Measurements from ENCODE around the gene ARHGDIB.

ARHGDIB gene

DNA sequence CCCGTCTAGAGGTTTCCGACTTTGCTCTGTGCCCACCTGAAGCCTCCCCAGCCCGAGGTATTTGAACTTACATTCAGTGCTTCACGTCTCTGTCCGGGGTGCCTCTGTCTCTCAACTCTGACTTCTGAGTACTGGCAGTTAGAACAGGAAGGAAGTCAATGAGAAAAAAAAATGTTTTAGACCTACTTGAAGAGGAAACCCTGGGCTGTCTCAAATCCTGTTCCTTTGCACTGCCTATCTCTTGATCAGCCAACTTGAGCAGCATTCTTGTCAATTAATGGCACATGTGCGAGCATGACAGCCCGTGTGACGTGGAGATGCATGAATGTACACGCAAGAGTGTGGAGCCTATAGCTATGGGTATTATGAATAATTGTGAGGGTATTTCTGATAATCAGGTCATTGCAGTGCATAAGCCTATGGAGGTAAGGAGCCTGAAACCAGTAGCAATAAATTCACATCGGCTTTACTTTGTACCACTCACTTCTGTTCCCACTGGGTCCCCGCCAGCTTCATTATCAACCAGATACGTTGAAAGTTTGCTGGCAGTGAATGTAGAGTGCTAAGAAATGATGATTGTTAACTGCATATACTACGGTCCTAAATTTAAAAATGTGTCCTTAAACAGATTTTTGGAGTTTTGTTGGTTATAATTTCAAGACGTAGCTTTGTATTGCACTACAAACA is at the start of gene ARHGDIB:
ARHGDIB (minus strand) TSS at position 136 of the 687 bp plus-strand sequence. CDS start 10,889 bp downstream, outside the sequence.
- peak; percentile 72 to 95 (median 88) for DNase-seq

DNA sequence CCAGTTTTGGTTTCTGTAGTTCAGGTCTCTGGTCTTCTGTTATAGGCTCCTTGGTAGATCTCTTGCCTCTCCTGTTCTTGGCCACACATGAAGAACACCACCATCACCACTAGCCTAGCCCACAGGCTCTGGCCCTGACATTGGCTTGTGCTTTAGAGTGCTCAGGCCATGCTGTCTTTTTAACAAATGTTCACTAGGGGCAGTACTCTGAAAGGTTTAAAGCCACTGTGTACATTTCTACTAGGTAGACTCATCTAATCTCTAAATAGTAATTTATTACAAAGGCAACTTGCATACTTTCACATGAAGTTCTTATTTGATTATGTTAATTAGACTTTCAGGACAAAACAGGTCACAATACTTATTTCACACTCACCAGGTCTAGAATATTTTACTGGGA is 49.8 kb upstream of the ARHGDIB start:
- DNase-seq: no peak

DNA sequence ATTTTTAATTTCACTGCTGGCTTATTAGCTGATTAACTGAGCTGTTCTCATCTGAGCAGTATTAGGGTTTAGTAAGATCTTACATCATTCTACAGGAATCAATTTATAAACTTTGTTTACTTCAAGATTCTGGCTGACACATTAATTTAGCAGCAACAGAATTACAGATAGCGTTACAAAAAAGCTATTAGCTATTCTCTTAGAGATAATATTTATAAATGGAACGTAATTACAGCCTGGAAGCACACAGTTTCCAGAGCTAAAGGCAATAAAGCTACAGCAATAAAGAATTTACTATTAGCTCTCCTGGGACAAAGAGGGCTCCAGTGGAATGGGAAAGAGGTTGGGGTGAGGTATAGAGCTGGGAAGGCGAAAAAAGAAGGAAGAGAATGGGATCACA is 46.1 kb upstream of the ARHGDIB start:
- no peak for DNase-seq

DNA sequence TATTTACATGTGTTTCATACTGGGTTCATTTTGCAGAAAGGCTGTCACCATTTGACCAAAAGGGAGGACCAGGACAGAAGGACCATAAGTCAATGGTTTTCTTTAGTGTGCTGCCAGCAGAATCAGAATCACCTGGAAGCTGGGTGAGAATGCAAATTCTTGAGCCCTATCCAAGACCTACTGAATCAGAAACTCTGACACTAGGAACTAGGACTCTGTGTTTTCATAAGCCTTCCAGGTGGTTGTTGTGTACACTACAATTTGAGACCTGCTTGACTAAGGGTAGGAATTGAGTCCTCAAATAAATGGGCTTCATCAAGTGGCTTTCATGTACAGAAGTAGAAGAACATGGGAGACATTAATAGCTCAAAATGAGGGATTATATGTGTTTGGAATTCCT is 43.7 kb upstream of the ARHGDIB start:
- no peak for DNase-seq

DNA sequence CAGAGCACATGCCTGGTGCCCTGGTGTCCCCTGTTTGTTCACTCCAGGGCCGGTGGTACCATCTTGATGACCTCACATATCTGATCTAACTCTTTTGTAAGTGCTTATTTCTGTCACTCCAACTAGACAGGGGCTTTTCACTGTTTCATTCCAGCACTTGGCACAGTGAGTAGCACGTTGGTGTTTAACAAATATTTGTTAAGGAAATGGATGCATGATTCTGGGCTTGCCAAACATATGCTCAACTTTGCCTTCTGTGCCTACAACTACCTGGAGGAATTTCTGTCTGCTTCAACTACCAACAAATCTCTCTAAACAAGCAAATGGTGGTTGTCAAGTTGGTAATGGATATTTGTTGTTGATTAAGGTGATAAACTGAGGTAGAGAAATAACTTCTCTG is 43.0 kb upstream of the ARHGDIB start:
- no peak for DNase-seq

DNA sequence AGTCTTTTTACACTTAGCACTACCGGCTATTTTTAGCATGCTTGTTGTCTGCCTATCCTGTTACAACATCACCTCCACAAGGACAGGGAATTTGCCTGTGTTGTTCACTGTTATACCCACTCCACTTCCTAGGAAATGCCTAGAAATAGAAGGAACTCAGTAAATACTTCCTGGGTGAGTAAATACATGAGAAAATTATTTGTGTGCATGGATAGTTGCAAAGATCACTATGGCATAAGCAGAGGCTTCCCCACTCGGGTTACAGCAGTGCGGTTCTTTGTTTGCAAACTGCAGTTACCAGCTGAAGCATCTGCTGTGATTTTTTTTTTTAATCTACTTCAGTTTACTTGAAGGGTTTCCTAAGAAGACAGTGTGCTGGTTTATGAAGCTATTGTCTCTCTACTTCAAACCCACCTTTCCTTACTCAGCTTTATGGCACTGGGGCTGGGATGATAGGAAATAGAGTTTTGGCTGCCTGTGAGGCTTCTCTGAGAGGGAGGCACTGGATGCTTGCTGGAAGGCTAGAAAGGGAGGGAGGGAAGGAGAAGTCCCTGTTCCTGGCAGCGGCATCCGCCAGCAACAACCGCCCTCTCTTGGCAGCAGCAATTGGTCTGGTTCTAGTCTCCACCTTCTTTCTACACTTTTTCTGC is 40.5 kb upstream of the ARHGDIB start:
- DNase-seq: no peak

DNA sequence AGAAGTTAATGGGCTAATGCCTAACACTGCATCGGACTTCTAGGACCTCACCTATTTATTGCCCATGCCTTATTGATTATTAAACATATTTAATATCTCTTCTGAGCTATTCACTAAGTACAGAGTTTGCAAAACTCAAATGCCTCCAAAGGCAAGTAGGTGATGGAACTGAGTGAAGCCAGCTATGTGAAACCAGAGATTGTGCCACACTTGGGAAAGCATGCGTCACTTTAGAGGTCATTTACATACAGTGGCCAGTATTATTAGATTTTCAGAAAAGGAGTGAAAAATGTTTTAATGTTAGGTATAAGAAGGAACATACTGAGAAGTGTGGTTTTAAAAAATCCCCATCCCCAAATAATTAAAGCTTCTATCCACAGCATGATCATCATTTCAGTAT is 39.2 kb upstream of the ARHGDIB start:
- DNase-seq: no peak

DNA sequence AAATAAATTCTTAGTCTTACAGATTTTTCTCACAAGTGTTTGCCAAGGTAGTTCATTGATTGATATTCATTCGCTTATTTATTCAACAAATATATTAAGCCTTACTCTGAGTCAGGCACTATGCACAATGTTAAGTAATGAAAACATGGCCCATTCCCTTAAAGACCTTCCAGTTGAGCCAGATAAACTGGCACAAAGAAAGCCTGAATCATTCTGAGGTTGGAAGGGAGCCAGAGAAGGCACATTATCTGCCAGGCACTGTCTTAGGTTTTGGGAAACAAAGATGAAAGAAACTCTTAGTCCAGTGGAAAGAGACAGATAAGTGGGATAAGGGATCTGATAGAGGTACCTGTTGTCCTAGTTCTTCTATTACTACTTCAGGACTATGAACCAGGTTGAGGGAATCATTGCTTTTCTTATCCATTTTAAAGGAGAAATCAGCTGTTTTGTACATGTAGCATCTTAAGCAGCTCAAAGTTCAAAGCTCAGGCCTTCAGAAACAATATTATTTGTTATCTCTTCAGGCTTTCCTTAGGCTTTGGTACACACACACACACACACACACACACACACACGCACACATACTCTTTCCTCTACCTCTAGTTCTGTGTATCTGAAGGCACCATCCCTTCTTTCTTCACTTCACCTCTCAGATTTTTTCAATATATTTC is 38.4 kb upstream of the ARHGDIB start:
- DNase-seq: no peak

DNA sequence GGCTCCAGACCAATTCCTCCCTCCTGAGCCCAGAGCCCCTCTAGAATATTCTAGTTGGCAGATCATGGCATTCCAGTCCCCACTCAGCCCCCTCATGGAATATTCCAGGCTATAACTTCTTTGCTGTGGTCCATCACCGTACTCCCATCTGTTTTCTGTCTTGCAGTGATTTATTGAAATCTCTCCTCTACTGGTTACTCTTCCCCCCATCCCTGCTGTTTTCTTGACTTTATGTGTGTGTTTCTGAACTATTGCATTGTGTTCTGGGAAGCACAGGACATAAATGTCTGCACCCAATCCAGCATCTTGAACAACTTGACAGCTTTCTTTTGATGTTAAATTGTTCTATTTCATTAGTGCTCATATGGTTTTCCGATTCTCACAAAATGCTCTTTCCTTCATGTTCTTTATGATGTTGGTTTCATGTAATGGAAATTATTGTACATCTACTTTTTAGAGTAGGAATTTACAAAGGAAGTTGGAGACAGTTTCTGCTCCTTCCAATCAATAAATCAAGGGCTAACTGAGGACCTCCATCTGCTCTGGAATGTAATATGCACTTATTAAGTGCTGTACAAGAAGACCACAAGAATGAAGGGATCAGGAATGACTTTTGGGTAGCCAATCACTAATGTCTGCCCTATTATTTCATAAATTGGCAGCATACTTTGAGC is 37.8 kb upstream of the ARHGDIB start:
- DNase-seq: no peak

DNA sequence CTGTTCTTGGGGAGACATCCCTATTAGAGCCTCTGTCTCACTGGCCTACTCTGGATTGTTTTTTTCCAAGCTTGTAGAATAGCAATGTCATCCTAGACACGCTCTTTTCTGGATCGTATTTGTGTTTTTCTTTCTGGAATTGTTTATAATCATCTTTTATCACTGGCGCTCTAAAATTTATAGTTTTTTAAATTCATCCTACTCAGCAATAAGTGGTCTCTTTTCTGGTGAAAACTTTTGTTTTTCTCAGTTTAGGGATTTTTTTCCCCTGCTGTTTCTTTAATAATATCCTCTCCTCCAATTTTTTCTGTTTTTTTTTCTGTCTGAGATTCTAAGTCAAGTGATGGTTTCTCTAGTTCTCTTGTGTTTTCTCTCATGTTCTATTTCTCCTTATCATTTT is 36.6 kb upstream of the ARHGDIB start:
- no peak for DNase-seq

DNA sequence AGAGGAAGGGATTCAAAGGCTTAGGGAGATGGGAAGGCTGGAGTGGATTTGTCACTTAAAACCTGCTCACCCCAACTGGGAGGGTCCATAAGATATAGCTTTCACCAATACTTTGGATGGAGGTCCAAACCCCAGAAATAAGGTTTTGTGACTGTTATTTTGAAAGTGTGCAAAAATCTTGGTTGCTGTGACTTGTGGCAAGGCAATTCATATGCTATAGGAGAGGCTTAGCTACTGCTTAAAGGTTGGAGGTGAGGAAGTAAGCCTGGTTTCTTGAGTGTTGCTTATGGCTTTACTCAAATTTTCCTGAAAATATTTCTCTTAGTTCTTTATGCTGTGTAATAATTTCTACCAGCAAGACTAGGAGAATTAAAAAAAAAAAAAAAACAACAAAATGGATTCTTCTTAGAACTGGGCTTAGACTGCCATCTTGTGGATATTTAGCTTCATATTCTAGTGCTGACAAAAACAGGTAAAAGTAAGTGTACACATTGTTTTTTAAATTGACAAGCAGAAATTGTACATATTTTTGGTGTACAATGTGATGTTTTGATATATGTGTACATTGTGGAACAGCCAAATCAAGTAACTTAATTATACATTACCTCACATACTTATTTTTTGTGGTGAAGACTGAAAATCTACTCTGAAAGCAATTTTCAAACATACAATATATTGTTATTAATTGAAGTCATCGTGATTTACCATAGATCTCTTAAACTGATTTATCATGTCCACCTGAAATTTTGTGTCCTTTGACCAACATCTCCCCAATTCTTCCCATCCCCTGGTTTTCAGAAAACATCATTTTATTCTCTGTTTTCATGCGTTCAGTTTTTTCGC is 34.4 kb upstream of the ARHGDIB start:
- DNase-seq: peak in 3 of 6 experiments; percentile 52 to 71 (median 65)

DNA sequence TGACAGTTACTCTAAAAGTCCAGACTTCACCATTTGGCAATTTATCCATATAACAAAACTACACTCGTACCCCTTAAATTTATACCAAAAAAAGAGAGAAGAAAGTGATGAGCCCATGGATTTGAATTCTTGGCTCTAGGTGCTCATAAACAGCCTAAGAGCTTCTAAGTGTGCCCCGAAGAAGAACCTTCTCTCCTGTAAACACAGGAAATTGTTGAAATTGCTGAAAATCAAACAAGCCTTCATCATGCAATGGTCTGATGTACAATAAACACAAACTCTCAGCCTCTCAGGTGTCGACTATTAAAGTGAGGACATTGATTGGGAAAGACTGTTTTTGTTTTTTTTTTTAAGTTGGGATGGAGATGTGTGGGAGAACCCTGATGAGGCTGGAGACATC is 33.2 kb upstream of the ARHGDIB start:
- DNase-seq: peak in 2 of 6 experiments; percentile 15 to 39

DNA sequence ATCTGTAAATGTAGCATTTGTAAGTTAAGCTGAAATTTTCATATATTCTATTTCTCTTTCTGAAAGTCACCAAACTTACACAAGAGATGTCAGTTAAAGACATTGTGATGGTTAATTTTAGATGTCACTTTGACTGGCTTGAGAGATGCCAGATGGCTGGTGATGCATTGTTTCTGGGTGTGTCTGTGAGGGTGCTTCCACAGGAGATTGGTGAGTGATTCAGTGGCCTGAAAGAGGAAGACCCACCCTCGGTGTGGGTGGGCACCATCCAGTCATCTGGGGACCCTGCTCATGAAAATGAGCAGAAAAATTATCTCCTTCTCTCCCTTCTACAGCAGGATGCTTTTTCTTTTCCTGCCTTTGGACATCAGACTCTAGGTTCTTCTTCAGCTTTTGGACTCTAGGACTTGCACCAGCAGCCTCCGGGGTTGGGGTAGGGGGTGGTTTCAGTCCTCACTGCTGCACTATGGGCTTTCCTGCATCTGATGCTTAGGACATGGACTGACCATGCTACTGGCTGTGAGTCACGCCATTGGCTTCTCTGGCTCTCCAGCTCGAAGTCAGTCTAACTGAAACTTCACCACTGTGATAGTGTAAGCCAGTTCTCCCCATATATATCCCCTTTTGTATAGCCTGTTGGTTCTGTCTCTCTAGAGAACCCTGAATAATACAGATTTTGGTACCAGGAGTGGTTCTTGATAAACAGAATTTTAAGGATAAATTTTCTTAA is 32.3 kb upstream of the ARHGDIB start:
- DNase-seq: no peak

DNA sequence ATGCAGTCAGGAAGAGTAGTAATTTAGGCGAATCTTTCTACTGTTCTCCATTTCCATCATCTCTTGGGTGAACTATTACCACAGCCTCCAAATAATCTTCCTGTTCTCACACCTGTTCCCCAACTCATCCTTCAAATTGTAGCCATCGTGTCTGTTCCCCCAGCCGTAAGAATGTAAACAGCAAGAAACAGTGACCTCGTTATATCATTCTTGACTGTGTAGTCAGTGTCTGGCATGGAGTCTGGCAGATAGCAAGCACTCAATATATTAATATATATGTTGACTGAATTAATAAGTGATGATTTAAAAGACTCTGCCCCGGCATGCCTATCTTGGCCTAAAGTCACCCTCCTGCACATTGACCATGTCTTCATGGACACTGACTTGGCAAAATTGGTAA is 31.7 kb upstream of the ARHGDIB start:
- no peak for DNase-seq

DNA sequence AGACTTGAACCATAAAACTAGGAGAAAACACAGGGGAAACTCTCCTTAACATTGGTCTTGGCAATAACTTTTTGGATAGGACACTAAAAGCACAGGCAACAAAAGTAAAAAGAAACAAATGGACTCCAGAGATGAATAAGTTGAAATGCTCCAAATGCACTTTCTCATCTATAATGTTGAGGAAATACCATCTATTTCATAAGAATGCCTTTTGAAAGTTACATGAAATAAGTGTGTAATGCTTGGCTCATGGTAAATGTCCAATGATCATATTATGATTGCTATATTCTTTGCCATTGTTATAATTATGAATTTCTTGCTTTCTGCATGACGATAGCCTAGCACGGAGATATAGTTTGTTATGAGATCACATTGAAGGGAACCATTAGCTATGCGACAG is 31.3 kb upstream of the ARHGDIB start:
- DNase-seq: no peak

DNA sequence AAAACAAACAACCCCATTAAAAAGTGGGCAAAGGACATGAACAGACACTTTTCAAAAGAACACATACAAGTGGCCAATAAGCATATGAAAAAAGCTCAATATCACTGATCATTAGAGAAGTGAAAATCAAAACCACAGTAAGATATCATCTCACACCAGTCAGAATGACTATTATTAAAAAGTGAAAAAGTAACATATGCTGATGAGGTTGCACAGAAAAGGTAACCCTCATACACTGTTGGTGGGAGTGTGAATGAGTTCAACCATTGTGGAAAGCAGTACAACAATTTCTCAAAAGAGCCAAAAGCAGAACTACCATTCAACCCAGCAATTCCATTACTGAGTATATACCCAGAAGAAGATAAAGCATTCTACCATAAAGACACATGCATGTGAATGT is 29.7 kb upstream of the ARHGDIB start:
- DNase-seq: no peak

DNA sequence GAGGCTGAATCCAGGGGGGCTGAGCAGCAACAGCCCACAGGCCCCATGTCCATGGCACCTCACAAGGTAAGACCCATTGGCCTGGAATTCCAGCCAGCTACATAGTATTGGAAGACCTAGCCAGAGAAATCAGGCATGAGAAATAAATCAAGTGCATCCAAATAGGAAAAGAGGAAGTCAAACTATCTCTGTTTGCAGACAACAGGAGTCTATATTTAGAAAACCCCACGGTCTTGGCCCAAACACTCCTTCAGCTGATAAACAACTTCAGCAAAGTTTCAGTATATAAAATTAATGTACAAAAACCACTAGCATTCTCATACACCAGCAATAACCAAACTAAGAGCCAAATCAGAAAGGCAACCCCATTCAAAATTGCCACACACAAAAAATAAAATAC is 28.4 kb upstream of the ARHGDIB start:
- DNase-seq: no peak

DNA sequence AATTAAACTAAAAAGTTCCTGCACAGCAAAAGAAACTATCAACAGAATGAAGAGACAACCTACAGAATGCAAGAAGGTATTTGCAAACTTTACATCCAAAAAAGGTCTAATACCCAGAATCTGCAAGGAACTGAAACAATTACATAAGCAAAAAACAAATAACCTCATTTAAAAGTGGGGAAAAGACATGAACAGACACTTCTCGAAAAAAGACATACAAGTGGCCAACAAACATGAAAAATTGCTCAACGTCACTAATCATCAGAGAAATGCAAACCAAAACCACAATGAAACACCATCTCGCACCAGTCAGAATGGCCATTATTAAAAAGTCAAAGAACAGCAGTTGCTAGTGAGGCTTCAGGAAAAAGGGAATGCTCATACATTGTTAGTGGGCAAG is 26.6 kb upstream of the ARHGDIB start:
- no peak for DNase-seq

DNA sequence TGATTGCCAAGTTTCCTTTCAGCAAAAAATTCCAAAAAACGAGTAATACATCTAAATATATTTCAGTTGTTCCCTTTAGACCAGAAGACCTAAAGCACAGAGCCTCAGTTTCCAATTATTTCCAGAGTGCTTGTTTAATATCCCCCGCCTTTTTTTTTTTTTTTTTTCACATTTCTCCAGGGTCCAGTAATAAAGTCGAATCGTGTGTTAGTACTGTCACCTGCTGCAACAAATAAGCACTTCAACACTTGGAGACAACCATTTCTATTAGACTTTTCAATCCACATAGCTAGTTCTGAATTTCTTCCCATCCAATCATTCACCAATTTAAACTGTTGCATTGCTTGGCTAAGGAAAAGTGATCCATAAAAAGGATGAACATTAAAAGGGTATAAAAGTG is 25.0 kb upstream of the ARHGDIB start:
- DNase-seq: no peak

DNA sequence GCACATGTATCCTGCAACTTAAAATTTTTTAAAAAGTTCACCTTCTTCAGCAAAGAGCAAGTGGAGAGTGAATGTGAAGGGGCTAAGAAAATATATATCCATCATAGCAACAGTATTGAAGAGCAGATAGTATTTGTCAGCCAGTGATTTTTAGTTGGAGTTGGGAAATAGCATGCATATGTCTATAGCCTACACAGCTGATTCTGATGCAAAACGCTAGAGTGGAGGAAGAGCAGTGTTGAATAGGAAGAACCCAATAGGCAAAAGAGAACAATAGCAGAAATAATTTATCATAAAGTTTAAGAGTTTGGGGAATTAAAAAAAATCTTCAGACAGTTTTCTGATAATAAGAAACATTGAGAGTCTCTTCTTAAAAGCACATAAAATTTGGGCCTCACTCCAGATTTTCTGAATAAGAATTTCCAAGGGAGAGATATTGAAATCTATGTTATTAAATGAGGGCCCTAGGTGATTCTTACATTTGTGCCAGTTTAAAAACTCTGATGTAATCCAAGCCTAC is 23.4 kb upstream of the ARHGDIB start:
- no peak for DNase-seq

DNA sequence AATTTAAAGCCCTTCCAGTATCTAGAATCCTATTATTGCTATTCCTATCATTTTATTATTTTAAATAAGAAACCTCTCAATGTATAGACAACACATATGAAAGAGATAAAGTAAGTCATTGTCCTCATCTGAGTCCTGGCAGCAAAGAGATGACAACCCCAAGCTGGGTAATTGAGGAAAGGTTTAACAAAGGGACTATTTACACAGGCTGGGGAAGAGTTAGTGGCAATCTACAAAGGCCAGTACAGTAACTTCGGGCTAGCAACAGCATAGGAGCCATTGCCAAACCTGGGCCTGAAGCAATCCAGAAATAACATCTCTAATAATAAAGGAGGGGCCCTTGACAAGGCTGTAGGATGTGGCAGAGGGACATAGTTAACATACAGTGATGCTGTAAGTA is 22.6 kb upstream of the ARHGDIB start:
- DNase-seq: no peak

DNA sequence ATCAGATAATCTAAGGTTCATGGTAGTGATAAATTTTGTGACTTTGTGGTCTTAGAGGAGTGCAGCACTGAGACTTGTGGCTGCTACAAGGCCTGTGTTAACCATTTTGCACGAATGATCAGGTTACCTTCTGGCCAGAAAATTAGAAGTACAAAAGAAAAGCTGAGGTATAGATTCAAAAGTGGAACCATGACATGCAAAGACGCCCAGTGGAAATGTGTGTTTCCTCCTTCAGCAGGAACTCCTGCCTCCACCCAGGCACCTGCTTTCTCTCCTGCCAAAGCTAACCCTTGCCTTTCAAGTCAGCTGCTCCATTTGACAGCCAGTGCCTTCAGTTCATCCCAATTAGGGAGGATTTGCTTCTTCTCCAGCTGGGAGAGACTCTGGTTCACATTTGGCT is 21.6 kb upstream of the ARHGDIB start:
- peak in 1 of 6 experiments; percentile 10 for DNase-seq

Measured in stimulated activated naive CD4-positive, alpha-beta T cell (primary cell).